H1 (cell line): ENCODE results near the gene ABCF2. TPM values are rescaled to one million over a fixed set of nuclear protein-coding genes. Genes with fewer than 3 reads are reported as not detected.

Source experiments
- CTCF ChIA-PET: fragments of 300-600 bp; sonication (Branson Sonifier 250); formaldehyde crosslinking; loops from one replicate; lab custom pipeline; 2021; ENCODE audit not compliant: partially characterized antibody; lab: Charles Lee
- POLR2A ChIA-PET: fragments of 300-600 bp; sonication (Branson Sonifier 250); formaldehyde crosslinking; loops from one replicate; lab custom pipeline; 2021; ENCODE audit warnings: inconsistent platforms; ENCODE audit not compliant: partially characterized antibody; lab: Charles Lee
- DNase-seq, 2 experiments: peaks; one replicate each; pipeline versions ENCODE4 v3.0.0 to v3.0.0-alpha.2; 2010 to 2022; ENCODE audit warnings: low spot score in 2 of 2, low read depth in 1 of 2, mixed read lengths in 1 of 2
- FAIRE-seq: peaks from 2 replicates; lab custom pipeline; 2011; peaks lifted over from hg19 to GRCh38; lab: Jason Lieb, UNC
- H2AFZ ChIP-seq: 2 replicates; pipeline ENCODE4 v1.8.1; 2012; ENCODE audit warnings: low read length, inconsistent platforms
- H2AK5ac ChIP-seq: 2 replicates; pipeline ENCODE4 v1.6.1; 2013; ENCODE audit warnings: low read depth, low read length
- H2BK120ac ChIP-seq: replicated peaks from 2 replicates; pipeline ENCODE3; 2013; ENCODE audit warnings: low read depth, low read length, inconsistent platforms
- H2BK12ac ChIP-seq: 2 replicates; pipeline ENCODE4 v1.6.1; 2013; ENCODE audit warnings: low read depth, low read length
- H2BK15ac ChIP-seq: 2 replicates; pipeline ENCODE4 v1.6.1; 2013; ENCODE audit warnings: low read length
- H2BK20ac ChIP-seq: 2 replicates; pipeline ENCODE4 v1.6.1; 2013; ENCODE audit warnings: low read length
- H2BK5ac ChIP-seq: 2 replicates; pipeline ENCODE4 v1.6.1; 2013; ENCODE audit warnings: low read depth, low read length
- H3K14ac ChIP-seq: 2 replicates; pipeline ENCODE4 v1.6.1; 2013; ENCODE audit warnings: inconsistent platforms; ENCODE audit not compliant: insufficient read length
- H3K18ac ChIP-seq: 2 replicates; pipeline ENCODE4 v1.6.1; 2013; ENCODE audit warnings: low read length; ENCODE audit errors: extremely low read depth
- H3K23ac ChIP-seq: 2 replicates; pipeline ENCODE4 v1.6.1; 2013; ENCODE audit warnings: inconsistent platforms; ENCODE audit not compliant: insufficient read length
- H3K23me2 ChIP-seq: 2 replicates; pipeline ENCODE4 v1.6.1; 2013; ENCODE audit warnings: low read depth, low read length
- H3K27ac ChIP-seq: 2 replicates; pipeline ENCODE4 v1.6.1; 2011; ENCODE audit warnings: low read depth, low read length, inconsistent platforms
- H3K27me3 ChIP-seq, 4 experiments: replicated peaks in 1 of 4; 1 replicate in 1 of 4; 2 replicates in 3 of 4; pipeline versions ENCODE4 v1.6.1 to v1.8.1; 2011 to 2013; ENCODE audit warnings: low read length in 3 of 4, mild to moderate bottlenecking in 3 of 4, inconsistent platforms in 2 of 4, mixed read lengths in 2 of 4, moderate library complexity in 1 of 4; ENCODE audit not compliant: control insufficient read depth in 3 of 4, insufficient read depth in 3 of 4; ENCODE audit errors: extremely low read depth in 1 of 4
- H3K36me3 ChIP-seq, 4 experiments: 2 replicates each; pipeline versions ENCODE4 v1.6.1 to v1.8.1; 2011 to 2013; ENCODE audit warnings: mild to moderate bottlenecking in 4 of 4, low read length in 3 of 4, moderate library complexity in 2 of 4, control low read depth in 1 of 4, inconsistent platforms in 1 of 4; ENCODE audit not compliant: insufficient read depth in 4 of 4, control insufficient read depth in 2 of 4
- H3K4ac ChIP-seq: replicated peaks from 2 replicates; pipeline ENCODE3; 2013; ENCODE audit warnings: low read length, low read depth, mixed read lengths, inconsistent platforms; ENCODE audit not compliant: insufficient read length
- H3K4me1 ChIP-seq, 4 experiments: replicated peaks in 1 of 4; 1 replicate in 1 of 4; 2 replicates in 3 of 4; pipeline versions ENCODE4 v1.6.1 to v1.8.1; 2011 to 2013; ENCODE audit warnings: low read length in 3 of 4, inconsistent platforms in 2 of 4, mixed read lengths in 1 of 4; ENCODE audit not compliant: insufficient read depth in 4 of 4, control insufficient read depth in 3 of 4
- H3K4me2 ChIP-seq, 2 experiments: 2 replicates each; pipeline versions ENCODE4 v1.6.1 to v1.8.1; 2011 to 2013; ENCODE audit warnings: low read depth in 2 of 2, low read length in 2 of 2, control low read depth in 1 of 2, inconsistent platforms in 1 of 2, mild to moderate bottlenecking in 1 of 2; ENCODE audit not compliant: insufficient read depth in 1 of 2
- H3K4me3 ChIP-seq, 4 experiments: fragments of 200-600, 300-600 bp in 1 of 4; sonication (generic), shearing (Covaris generic), sonication (Bioruptor Twin) in 1 of 4; 2 replicates each; pipeline versions ENCODE4 v1.5.1 to v1.8.1; 2011 to 2016; ENCODE audit warnings: low read length in 4 of 4, low read depth in 3 of 4, control low read depth in 2 of 4, inconsistent platforms in 2 of 4, mild to moderate bottlenecking in 2 of 4, mixed read lengths in 1 of 4, moderate library complexity in 1 of 4; ENCODE audit not compliant: insufficient read depth in 2 of 4; ENCODE audit errors: extremely low read depth in 1 of 4
- H3K56ac ChIP-seq: replicated peaks from 2 replicates; pipeline ENCODE3; 2013; ENCODE audit warnings: low read depth, mild to moderate bottlenecking, mixed read lengths, low read length, inconsistent platforms; ENCODE audit not compliant: insufficient read length
- H3K79me1 ChIP-seq: 2 replicates; pipeline ENCODE4 v1.6.1; 2013; ENCODE audit warnings: low read depth, low read length, control low read depth
- H3K79me2 ChIP-seq, 2 experiments: 2 replicates each; pipeline versions ENCODE4 v1.6.1 to v1.8.1; 2012 to 2013; ENCODE audit warnings: low read length in 2 of 2, mild to moderate bottlenecking in 2 of 2, inconsistent platforms in 1 of 2; ENCODE audit not compliant: insufficient read depth in 2 of 2, control insufficient read depth in 1 of 2
- H3K9ac ChIP-seq, 4 experiments: replicated peaks in 1 of 4; 1 replicate in 1 of 4; 2 replicates in 3 of 4; pipeline versions ENCODE4 v1.6.1 to v1.8.1; 2011 to 2013; ENCODE audit warnings: low read depth in 3 of 4, low read length in 3 of 4, control low read depth in 2 of 4, mild to moderate bottlenecking in 2 of 4, moderate library complexity in 2 of 4, inconsistent platforms in 1 of 4; ENCODE audit errors: extremely low read depth in 1 of 4
- H3K9me3 ChIP-seq, 2 experiments: 2 replicates each; pipeline versions ENCODE4 v1.6.1 to v1.8.1; 2012 to 2013; ENCODE audit warnings: mild to moderate bottlenecking in 2 of 2, moderate library complexity in 2 of 2, control low read depth in 1 of 2, inconsistent platforms in 1 of 2, low read depth in 1 of 2, low read length in 1 of 2, mixed read lengths in 1 of 2; ENCODE audit not compliant: insufficient read depth in 2 of 2
- H4K20me1 ChIP-seq, 2 experiments: replicated peaks in 1 of 2; 2 replicates each; pipeline versions ENCODE3 to v1.8.1; 2011 to 2013; ENCODE audit warnings: inconsistent platforms in 2 of 2, low read length in 2 of 2, mild to moderate bottlenecking in 1 of 2; ENCODE audit not compliant: insufficient read depth in 2 of 2, control insufficient read depth in 1 of 2
- H4K5ac ChIP-seq: 2 replicates; pipeline ENCODE4 v1.6.1; 2013; ENCODE audit warnings: low read length, low read depth, mixed read lengths, inconsistent platforms; ENCODE audit not compliant: insufficient read length
- H4K8ac ChIP-seq: 2 replicates; pipeline ENCODE4 v1.8.0; 2013; ENCODE audit warnings: mild to moderate bottlenecking, moderate library complexity, low read length, inconsistent platforms; ENCODE audit not compliant: insufficient read depth; ENCODE audit errors: extremely low read depth
- H4K91ac ChIP-seq: replicated peaks from 2 replicates; pipeline ENCODE3; 2013; ENCODE audit warnings: low read length, mixed read lengths, inconsistent platforms; ENCODE audit not compliant: insufficient read length
- ASH2L ChIP-seq: fragments of 200-600, 300-600 bp; sonication (generic); IDR thresholded peaks from one replicate; pipeline ENCODE4 v1.7.1; 2017; ENCODE audit warnings: low read length
- CTBP2 ChIP-seq: IDR thresholded peaks from 2 replicates; pipeline ENCODE4 v1.7.0; 2011; ENCODE audit warnings: borderline replicate concordance, mild to moderate bottlenecking, moderate library complexity, mixed read lengths, low read length; ENCODE audit not compliant: insufficient read depth, insufficient read length
- EZH2 ChIP-seq: fragments of 200-600 bp; sonication (generic); IDR thresholded peaks from 2 replicates; pipeline ENCODE4 v1.7.1; 2012; ENCODE audit warnings: low read depth, mild to moderate bottlenecking, moderate library complexity, low read length, inconsistent platforms; ENCODE audit not compliant: severe bottlenecking
- GABPA ChIP-seq: IDR thresholded peaks from 2 replicates; pipeline ENCODE4 v1.6.1; 2011; ENCODE audit warnings: mild to moderate bottlenecking, low read length, moderate library complexity, borderline replicate concordance; ENCODE audit not compliant: insufficient read depth
- KDM4A ChIP-seq: IDR thresholded peaks from one replicate; pipeline ENCODE4 v1.7.1; 2012; ENCODE audit warnings: low read depth, mild to moderate bottlenecking, moderate library complexity, low read length, inconsistent platforms; ENCODE audit not compliant: severe bottlenecking
- MAX ChIP-seq: IDR thresholded peaks from 2 replicates; pipeline ENCODE4 v1.6.1; 2012; ENCODE audit warnings: inconsistent platforms
- RBBP5 ChIP-seq: IDR thresholded peaks from 2 replicates; pipeline ENCODE4 v1.7.1; 2012; ENCODE audit warnings: low read depth, mild to moderate bottlenecking, inconsistent platforms, low read length, moderate library complexity, borderline replicate concordance
- SIRT6 ChIP-seq: IDR thresholded peaks from one replicate; pipeline ENCODE4 v1.7.1; 2012; ENCODE audit warnings: low read length, inconsistent platforms
- SUZ12 ChIP-seq: fragments of 200-600 bp; sonication (generic); IDR thresholded peaks from 2 replicates; pipeline ENCODE4 v1.6.1; 2012; ENCODE audit warnings: mild to moderate bottlenecking, inconsistent platforms, low read length, moderate library complexity, mixed read lengths
- WGBS, 2 experiments: shearing (Covaris generic) in 1 of 2; methylation state at CpG; one replicate each; pipeline versions ENCODE4 v1.1.6 to v1.1.7; 2013 to 2015; ENCODE audit warnings: low lambda C conversion rate in 2 of 2, mixed read lengths in 2 of 2, inconsistent platforms in 1 of 2, low coverage in 1 of 2, missing lambda C conversion rate in 1 of 2; ENCODE audit not compliant: insufficient replicate concordance in 2 of 2, insufficient coverage in 1 of 2, insufficient read length in 1 of 2; ENCODE audit errors: extremely low coverage in 1 of 2, missing lambda C conversion rate in 1 of 2; 5-methylcytosine and 5-hydroxymethylcytosine counted together
- polyA plus RNA-seq, 7 experiments: library from polyadenylated mRNA; depleted of rRNA in 3 of 7; stranded (reverse) in 5 of 7; unstranded in 2 of 7; fragments of >200 nt in 5 of 7; fragments of 200-250 nt in 2 of 7; gene quantifications; 1 replicate in 5 of 7; 2 replicates in 1 of 7; 4 replicates in 1 of 7; pipeline versions ENCODE4 v1.2.1 to v1.2.3, GENCODE V29; 2011 to 2013; ENCODE audit warnings: missing spikeins in 2 of 7, mixed read lengths in 2 of 7
- total RNA-seq: library from RNA; stranded (reverse); fragmentation: NEBNext Ultra II Directional; extraction: Animal tissue kit (Norgen Biotek cat#: 25700); gene quantifications from 2 replicates; pipeline ENCODE4 v1.2.1, GENCODE V29; 2021

ABCF2 gene
- total and polyA plus RNA-seq, 2 of the 8 experiments (the other 6 are each of a cell fraction or from before 2014, with no cell fraction given) = 28.0 to 55.0 TPM

GRCh38 chr7:151249034-151249731 lies 22.2 kb upstream of the ABCF2 start:
- H3K4me1 ChIP-seq = peaks cover 0 to 63% (median 43%) of the 10 kb centered on the region in 4 experiments; a peak in 6 of 7 replicates
- peak overlapping the region; percentile 47; the same call in 1 of the 2 replicates for H4K8ac ChIP-seq
- CTCF ChIA-PET = no interaction called here
- no peaks in the 10 kb centered on the region for H3K9me3 ChIP-seq
- no peak overlapping the region for H2BK5ac ChIP-seq
- no peak for FAIRE-seq
- no peak overlapping the region for H2BK120ac ChIP-seq
- WGBS, 2 experiments = 8% methylated on average over 44 of the region's 45 CpGs; no CpG with 5 or more reads in 1 of the 2 experiments
- H3K79me2 ChIP-seq = no peaks in the 10 kb centered on the region
- peak overlapping the region; percentile 91 for H4K91ac ChIP-seq
- H3K4ac ChIP-seq = no peak overlapping the region
- H3K27ac ChIP-seq = no peak overlapping the region
- no peaks in the 10 kb centered on the region for H3K79me1 ChIP-seq
- H4K5ac ChIP-seq = no peak overlapping the region
- peak overlapping the region; percentile 21 to 64 (median 40) for H3K4me3 ChIP-seq
- peaks cover 34% of the 10 kb centered on the region for H3K23me2 ChIP-seq
- H4K20me1 ChIP-seq = peaks cover 1 to 9% of the 10 kb centered on the region in 2 experiments
- H3K9ac ChIP-seq = no peak overlapping the region
- no peak overlapping the region for H2BK20ac ChIP-seq
- peak overlapping the region; percentile 67 to 96 for H3K4me2 ChIP-seq
- TF ChIP-seq RBBP5 (peak; percentile 14; the same call in 1 of the 2 replicates), MAX (no peak), ASH2L (no peak), SIRT6 (no peak), EZH2 (peak; percentile 47), KDM4A (peak; percentile 34), CTBP2 (peak; percentile 81), GABPA (0 out of 2 replicates have a peak, but pooled peaks have one; percentile 27), SUZ12 (peak; percentile 62; the same call in 1 of the 2 replicates)
- TF ChIP-seq, all 59 proteins: peak for 6
- peak overlapping the region; percentile 75; the same call in 1 of the 2 replicates for H2BK12ac ChIP-seq
- H3K14ac ChIP-seq = no peak overlapping the region
- no peak overlapping the region; the same call in 1 of the 2 replicates for H2BK15ac ChIP-seq
- DNase-seq = peak in 1 of 2 experiments; percentile 58
- no peak overlapping the region for H2AK5ac ChIP-seq
- POLR2A ChIA-PET = interaction anchor here (0.7 to 1.2 kb wide), 2 partner anchors 9 to 15 kb away, joined by 3 read pairs; no protein-coding TSS in a partner anchor
- no peak overlapping the region for H2AFZ ChIP-seq
- H3K23ac ChIP-seq = no peak overlapping the region
- peaks cover 20 to 72% (median 64%) of the 10 kb centered on the region in 4 experiments for H3K27me3 ChIP-seq
- peak overlapping the region; percentile 60 for H3K18ac ChIP-seq
- H3K36me3 ChIP-seq = no peaks in the 10 kb centered on the region
- H3K56ac ChIP-seq = no peak overlapping the region
